HCT116 (cell line): ENCODE results near the gene ARID4A. TPM values are rescaled to one million over a fixed set of nuclear protein-coding genes. Genes with fewer than 3 reads are reported as not detected.

Source experiments
- ATAC-seq: fragments of 200-7000 bp; cut with Tn5 transposase; 2 replicates; pipeline ENCODE4 v1.9.1; 2020; ENCODE audit warnings: mild to moderate bottlenecking, moderate library complexity
- BruUV-seq: library from RNA; stranded (reverse); fragments of 400-500 nt; replicated peaks from 2 replicates; lab custom pipeline; 2021; lab: Mats Ljungman, UMichigan
- CTCF ChIA-PET: fragments of 300-600 bp; sonication (Branson Sonifier 250); formaldehyde crosslinking; loops from one replicate; lab custom pipeline; 2021; ENCODE audit warnings: antibody characterized with exemption; lab: Charles Lee
- POLR2A ChIA-PET: fragments of 300-600, 350-600 bp; sonication (Branson Sonifier 250); formaldehyde crosslinking; loops from one replicate; lab custom pipeline; 2021; ENCODE audit warnings: antibody characterized with exemption; lab: Charles Lee
- RAD21 ChIA-PET, 2 experiments: fragments of 300-600 bp; sonication (Branson Sonifier 250); formaldehyde crosslinking; loops; one replicate each; lab custom pipeline; 2023; ENCODE audit warnings: low total read pairs in 2 of 2; ENCODE audit not compliant: uncharacterized antibody in 2 of 2, unreplicated experiment in 2 of 2, low non-redundant PET in 1 of 2; lab: Charles Lee
- DNase-seq: peaks from one replicate; pipeline ENCODE4 v3.0.0-alpha.2; 2010; ENCODE audit warnings: low read depth, low spot score
- H2AFZ ChIP-seq: fragments of 200-600 bp; shearing (Covaris generic), sonication (generic); 2 replicates; pipeline ENCODE4 v1.6.1; 2017; ENCODE audit warnings: low read depth, mixed run types, mixed read lengths, antibody characterized with exemption, low read length; ENCODE audit not compliant: poor library complexity, severe bottlenecking
- H3K27ac ChIP-seq: 2 replicates; pipeline ENCODE4 v1.5.1; 2012; ENCODE audit warnings: low read depth, low read length
- H3K27me3 ChIP-seq: fragments of 200-600 bp; sonication (generic); 2 replicates; pipeline ENCODE4 v1.6.1; 2016; ENCODE audit warnings: mixed run types, low read length, mixed read lengths; ENCODE audit not compliant: insufficient read depth
- H3K36me3 ChIP-seq, 2 experiments: fragments of 200-500 bp in 1 of 2; fragments of 200-600 bp in 1 of 2; sonication (Bioruptor generic) in 1 of 2; sonication (generic) in 1 of 2; 2 replicates each; pipeline versions ENCODE4 v1.5.1 to v1.6.1; 2014 to 2016; ENCODE audit warnings: low read length in 2 of 2, inconsistent platforms in 1 of 2, mixed read lengths in 1 of 2, mixed run types in 1 of 2; ENCODE audit not compliant: insufficient read depth in 2 of 2, control insufficient read depth in 1 of 2
- H3K4me1 ChIP-seq, 2 experiments: fragments of 200-600 bp in 1 of 2; sonication (generic) in 1 of 2; 2 replicates each; pipeline versions ENCODE4 v1.5.1 to v1.6.1; 2012 to 2017; ENCODE audit warnings: low read length in 2 of 2, inconsistent platforms in 1 of 2, mild to moderate bottlenecking in 1 of 2, mixed read lengths in 1 of 2, mixed run types in 1 of 2, moderate library complexity in 1 of 2; ENCODE audit not compliant: insufficient read depth in 2 of 2, control insufficient read depth in 1 of 2
- H3K4me2 ChIP-seq: fragments of 200-600 bp; sonication (generic); 2 replicates; pipeline ENCODE4 v1.6.1; 2017; ENCODE audit warnings: mixed run types, low read length, mixed read lengths
- H3K4me3 ChIP-seq, 2 experiments: fragments of 200-600 bp in 1 of 2; sonication (generic) in 1 of 2; replicated peaks in 1 of 2; 2 replicates each; pipeline ENCODE4 v1.5.1; 2011 to 2016; ENCODE audit warnings: low read length in 2 of 2, control low read depth in 1 of 2, low read depth in 1 of 2, mild to moderate bottlenecking in 1 of 2, mixed read lengths in 1 of 2, mixed run types in 1 of 2
- H3K79me2 ChIP-seq: fragments of 200-600 bp; sonication (generic); 2 replicates; pipeline ENCODE4 v1.6.1; 2017; ENCODE audit warnings: mild to moderate bottlenecking, mixed run types, low read length, moderate library complexity, mixed read lengths; ENCODE audit not compliant: insufficient read depth
- H3K9ac ChIP-seq: fragments of 200-600 bp; sonication (generic); 2 replicates; pipeline ENCODE4 v1.6.1; 2016; ENCODE audit warnings: low read length, mixed read lengths
- H3K9me2 ChIP-seq: fragments of 200-600 bp; sonication (generic), shearing (Covaris generic); 2 replicates; pipeline ENCODE4 v1.6.1; 2017; ENCODE audit warnings: mixed run types, mild to moderate bottlenecking, moderate library complexity; ENCODE audit not compliant: insufficient read depth
- H3K9me3 ChIP-seq, 2 experiments: fragments of 200-500 bp in 1 of 2; fragments of 200-600 bp in 1 of 2; sonication (Bioruptor generic) in 1 of 2; sonication (generic) in 1 of 2; 2 replicates each; pipeline ENCODE4 v1.6.1; 2014 to 2017; ENCODE audit warnings: low read length in 2 of 2, mixed read lengths in 2 of 2, inconsistent platforms in 1 of 2, low read depth in 1 of 2, mild to moderate bottlenecking in 1 of 2, mixed run types in 1 of 2, moderate library complexity in 1 of 2; ENCODE audit not compliant: control insufficient read depth in 1 of 2, insufficient read depth in 1 of 2
- H4K20me1 ChIP-seq: fragments of 200-600 bp; sonication (generic), shearing (Covaris generic); 2 replicates; pipeline ENCODE4 v1.6.1; 2017; ENCODE audit warnings: mixed run types, mild to moderate bottlenecking, moderate library complexity; ENCODE audit not compliant: insufficient read depth
- ATF3 ChIP-seq: IDR thresholded peaks from 2 replicates; pipeline ENCODE4 v1.6.1; 2012
- CEBPB ChIP-seq: IDR thresholded peaks from 2 replicates; pipeline ENCODE4 v1.6.1; 2012; ENCODE audit warnings: low read depth
- EGR1 ChIP-seq: IDR thresholded peaks from 2 replicates; pipeline ENCODE4 v1.6.1; 2012; ENCODE audit warnings: low read depth
- ELF1 ChIP-seq: IDR thresholded peaks from 2 replicates; pipeline ENCODE4 v1.6.1; 2012; ENCODE audit warnings: low read depth, borderline replicate concordance
- EZH2phosphoT487 ChIP-seq: fragments of 200-600 bp; IDR thresholded peaks from 2 replicates; pipeline ENCODE4 v1.6.1; 2018; ENCODE audit warnings: antibody characterized with exemption, borderline replicate concordance
- JUND ChIP-seq: IDR thresholded peaks from 2 replicates; pipeline ENCODE4 v1.6.1; 2012
- POLR2A ChIP-seq: IDR thresholded peaks from 2 replicates; pipeline ENCODE4 v1.7.0; 2011; ENCODE audit warnings: borderline replicate concordance; ENCODE audit not compliant: insufficient read depth, insufficient read length; ENCODE audit errors: extremely low read depth
- SIN3A ChIP-seq: IDR thresholded peaks from 2 replicates; pipeline ENCODE4 v1.6.1; 2012; ENCODE audit warnings: low read depth
- SRF ChIP-seq: IDR thresholded peaks from 2 replicates; pipeline ENCODE4 v1.6.1; 2012; ENCODE audit warnings: low read depth
- ZNF274 ChIP-seq: fragments of 200-500 bp; sonication (Bioruptor generic); IDR thresholded peaks from 2 replicates; pipeline ENCODE4 v1.6.1; 2014; ENCODE audit warnings: mild to moderate bottlenecking, low read depth, low read length, inconsistent platforms
- intact Hi-C: fragments of 100-400 bp; cut with micrococcal nuclease; formaldehyde crosslinking; loops from 2 replicates; pipeline ENCODE4 v1.10.0; 2022
- total RNA-seq: library from RNA; stranded (reverse); gene quantifications from one replicate; pipeline ENCODE4 v1.2.1, GENCODE V29; 2021; ENCODE audit not compliant: unreplicated experiment

Gene ARID4A
- total RNA-seq, 1 experiment from 2014 or later: 13.9 TPM

DNA sequence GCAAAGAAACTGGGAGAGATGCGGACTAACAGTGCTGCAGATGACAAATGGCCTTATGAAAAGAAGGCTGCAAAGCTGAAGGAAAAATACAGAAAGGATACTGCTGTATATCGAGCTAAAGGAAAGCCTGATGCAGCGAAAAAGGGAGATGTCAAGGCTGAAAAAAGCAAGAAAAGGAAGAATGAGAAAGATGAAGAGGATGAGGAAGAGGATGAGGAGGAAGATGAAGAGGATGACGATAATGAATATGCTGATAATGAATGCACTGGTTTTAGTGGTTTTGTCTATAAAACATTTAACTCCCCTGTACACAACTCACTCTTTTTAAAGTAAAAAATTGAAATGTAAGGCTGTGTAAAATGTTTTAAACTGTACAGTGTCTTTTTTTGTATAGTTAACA, 13.2 kb upstream of the ARID4A start (continued):
- TF ChIP-seq EGR1: no peak
- no peak for TF ChIP-seq SIN3A
- TF ChIP-seq JUND: no peak
- no peak for TF ChIP-seq CEBPB
- TF ChIP-seq SRF: no peak
- no peak for TF ChIP-seq POLR2A
- TF ChIP-seq EZH2phosphoT487: no peak

GRCh38 chr14:58287607-58288042, 10.7 kb upstream of the ARID4A start:
- H3K79me2 ChIP-seq: peaks cover 96% of the 10 kb centered on the region
- no peak overlapping the region for H3K4me3 ChIP-seq
- no peaks in the 10 kb centered on the region for H3K9me2 ChIP-seq
- no peak overlapping the region for H2AFZ ChIP-seq
- ChIA-PET POLR2A (interaction anchor here (0.8 kb wide), 1 partner anchor 10 kb away, joined by 3 read pairs; no protein-coding TSS in a partner anchor), RAD21 (no interaction called here), CTCF (no interaction called here)
- peaks cover 35 to 42% of the 10 kb centered on the region in 2 experiments for H3K36me3 ChIP-seq
- ATAC-seq: no peak
- DNase-seq: no peak
- TF ChIP-seq ELF1 (no peak), SIN3A (no peak), ZNF274 (no peak), ATF3 (no peak), POLR2A (no peak), SRF (no peak), CEBPB (no peak)
- H3K4me1 ChIP-seq: no peaks in the 10 kb centered on the region
- no peaks in the 10 kb centered on the region for H3K27me3 ChIP-seq
- H4K20me1 ChIP-seq: no peaks in the 10 kb centered on the region; the same call in 1 of the 2 replicates
- no peak overlapping the region for H3K9ac ChIP-seq
- no TSS peak for BruUV-seq
- no peak overlapping the region for H3K27ac ChIP-seq
- intact Hi-C loops: no loop called here
- H3K4me2 ChIP-seq: no peak overlapping the region
- no peaks in the 10 kb centered on the region for H3K9me3 ChIP-seq
